IMR-90 (cell line): ENCODE measurements around the gene KYAT1. TPM values are rescaled to one million over a fixed set of nuclear protein-coding genes. Genes with fewer than 3 reads are reported as not detected.
"Not testable (repeated sequence)": the region's sequence is repeated elsewhere in the genome, so short reads cannot be mapped to it uniquely, and the experiment has no call there.

Experiments
- ATAC-seq: fragments of 200-7000 bp; cut with Tn5 transposase; 2 replicates; pipeline ENCODE4 v1.9.1; 2020; ENCODE audit warnings: low read depth, mild to moderate bottlenecking, moderate library complexity
- BruUV-seq: library from RNA; stranded (reverse); fragments of 400-500 nt; replicated peaks from 2 replicates; lab custom pipeline; 2021; lab: Mats Ljungman, UMichigan
- CTCF ChIA-PET: fragments of 300-600 bp; formaldehyde crosslinking; extraction: SDS; loops from one replicate; lab custom pipeline; 2021; ENCODE audit warnings: antibody characterized with exemption; lab: Yijun Ruan, JAX
- POLR2A ChIA-PET: fragments of 300-600 bp; sonication (Branson Sonifier 250); formaldehyde crosslinking; loops from one replicate; lab custom pipeline; 2022; ENCODE audit warnings: antibody characterized with exemption; ENCODE audit not compliant: unreplicated experiment; lab: Charles Lee
- DNase-seq: peaks from one replicate; pipeline ENCODE4 v3.0.0; 2013
- H2AFZ ChIP-seq: replicated peaks from 2 replicates; pipeline ENCODE3; 2013; ENCODE audit warnings: low read length, mild to moderate bottlenecking; ENCODE audit not compliant: poor library complexity
- H2AK5ac ChIP-seq: 2 replicates; pipeline ENCODE4 v1.6.1; 2013; ENCODE audit warnings: low read depth, low read length, inconsistent platforms
- H2AK9ac ChIP-seq: replicated peaks from 2 replicates; pipeline ENCODE3; 2013; ENCODE audit warnings: mild to moderate bottlenecking, low read depth, low read length, moderate library complexity; ENCODE audit not compliant: poor library complexity
- H2BK120ac ChIP-seq: 2 replicates; pipeline ENCODE4 v1.6.1; 2013; ENCODE audit warnings: low read depth, low read length, inconsistent platforms
- H2BK15ac ChIP-seq: 3 replicates; pipeline ENCODE4 v1.6.1; 2013; ENCODE audit warnings: low read depth, low read length, inconsistent platforms
- H2BK20ac ChIP-seq: 2 replicates; pipeline ENCODE4 v1.6.1; 2013; ENCODE audit warnings: low read depth, mild to moderate bottlenecking, inconsistent platforms, low read length, moderate library complexity
- H2BK5ac ChIP-seq: 2 replicates; pipeline ENCODE4 v1.6.1; 2013; ENCODE audit warnings: mild to moderate bottlenecking, low read depth, low read length, inconsistent platforms; ENCODE audit not compliant: poor library complexity, severe bottlenecking
- H3K14ac ChIP-seq: replicated peaks from 2 replicates; pipeline ENCODE4 v1.6.1; 2013; ENCODE audit warnings: low read depth, low read length, inconsistent platforms
- H3K18ac ChIP-seq: 2 replicates; pipeline ENCODE4 v1.6.1; 2013; ENCODE audit warnings: low read depth, low read length, control low read depth
- H3K23ac ChIP-seq: 2 replicates; pipeline ENCODE4 v1.6.1; 2013; ENCODE audit warnings: low read depth, low read length, inconsistent platforms
- H3K27ac ChIP-seq: 2 replicates; pipeline ENCODE4 v1.5.1; 2013; ENCODE audit warnings: mild to moderate bottlenecking, control low read depth, low read length; ENCODE audit not compliant: insufficient read depth
- H3K27me3 ChIP-seq: 2 replicates; pipeline ENCODE4 v1.6.1; 2013; ENCODE audit warnings: low read length; ENCODE audit not compliant: control insufficient read depth, insufficient read depth
- H3K36me3 ChIP-seq: 2 replicates; pipeline ENCODE4 v1.6.1; 2013; ENCODE audit warnings: low read length, mixed read lengths; ENCODE audit not compliant: control insufficient read depth, insufficient read depth
- H3K4ac ChIP-seq: 2 replicates; pipeline ENCODE4 v1.6.1; 2013; ENCODE audit warnings: low read depth, low read length, inconsistent platforms
- H3K4me1 ChIP-seq: 2 replicates; pipeline ENCODE4 v1.6.1; 2013; ENCODE audit warnings: low read length, mixed read lengths; ENCODE audit not compliant: control insufficient read depth, insufficient read depth
- H3K4me2 ChIP-seq: 2 replicates; pipeline ENCODE4 v1.6.1; 2013; ENCODE audit warnings: low read depth, mild to moderate bottlenecking, control low read depth, low read length, moderate library complexity
- H3K4me3 ChIP-seq: 2 replicates; pipeline ENCODE4 v1.5.1; 2013; ENCODE audit warnings: low read depth, mild to moderate bottlenecking, control low read depth, low read length, moderate library complexity; ENCODE audit not compliant: insufficient read depth
- H3K56ac ChIP-seq: 2 replicates; pipeline ENCODE4 v1.6.1; 2013; ENCODE audit warnings: low read length, inconsistent platforms; ENCODE audit not compliant: insufficient read depth; ENCODE audit errors: extremely low read depth
- H3K79me1 ChIP-seq, 2 experiments: 2 replicates each; pipeline ENCODE4 v1.6.1; 2013; ENCODE audit warnings: low read length in 2 of 2, inconsistent platforms in 1 of 2, low read depth in 1 of 2
- H3K9ac ChIP-seq: 2 replicates; pipeline ENCODE4 v1.6.1; 2013; ENCODE audit warnings: low read depth, low read length, control low read depth
- H3K9me1 ChIP-seq: 2 replicates; pipeline ENCODE4 v1.6.1; 2013; ENCODE audit warnings: low read length, inconsistent platforms; ENCODE audit not compliant: insufficient read depth
- H3K9me3 ChIP-seq: 2 replicates; pipeline ENCODE4 v1.6.1; 2013; ENCODE audit warnings: low read length; ENCODE audit not compliant: control insufficient read depth, insufficient read depth
- H4K20me1 ChIP-seq: 2 replicates; pipeline ENCODE4 v1.6.1; 2013; ENCODE audit warnings: low read length, inconsistent platforms; ENCODE audit not compliant: insufficient read depth
- H4K5ac ChIP-seq: 2 replicates; pipeline ENCODE4 v1.6.1; 2013; ENCODE audit warnings: mild to moderate bottlenecking, low read depth, low read length, control low read depth
- H4K8ac ChIP-seq, 2 experiments: 2 replicates each; pipeline ENCODE4 v1.6.1; 2013; ENCODE audit warnings: low read depth in 2 of 2, low read length in 2 of 2, control low read depth in 1 of 2, inconsistent platforms in 1 of 2
- H4K91ac ChIP-seq: 2 replicates; pipeline ENCODE4 v1.6.1; 2013; ENCODE audit warnings: low read depth, low read length, inconsistent platforms; ENCODE audit not compliant: insufficient read depth
- WGBS, 2 experiments: methylation state at CpG; one replicate each; pipeline versions ENCODE4 v1.1.5 to v1.1.7; 2013; ENCODE audit warnings: missing lambda C conversion rate in 2 of 2; ENCODE audit not compliant: insufficient read length in 1 of 2; ENCODE audit errors: extremely low coverage in 2 of 2; 5-methylcytosine and 5-hydroxymethylcytosine counted together
- dilution Hi-C: fragments of 300-500 bp; cut with HindIII; formaldehyde crosslinking; loops from one replicate; pipeline ENCODE4 v1.14.3; 2018; ENCODE audit warnings: low sequenced_read_pairs; ENCODE audit not compliant: unreplicated experiment
- in situ Hi-C: fragments of 300-500 bp; cut with MboI; formaldehyde crosslinking; loops from 3 replicates; pipeline ENCODE4 v1.14.3; 2019; ENCODE audit warnings: low sequenced_read_pairs, inconsistent platforms, mixed read lengths
- intact Hi-C: fragments of 100-400 bp; cut with micrococcal nuclease; formaldehyde crosslinking; loops from 2 replicates; pipeline ENCODE4 v1.10.0; 2022
- polyA plus RNA-seq, 3 experiments: library from polyadenylated mRNA; depleted of rRNA; stranded (reverse); fragments of >200 nt; gene quantifications; 2 replicates each; pipeline ENCODE4 v1.2.3, GENCODE V29; 2012; ENCODE audit warnings: low replicate concordance in 1 of 3
- total RNA-seq: library from RNA; depleted of rRNA; stranded (reverse); fragments of >200 nt; gene quantifications from 2 replicates; pipeline ENCODE4 v1.2.3, GENCODE V29; 2012

Gene KYAT1
- total and polyA plus RNA-seq, 2 of the 4 experiments (the other 2 are of a cell fraction) = 6.8 to 9.5 TPM

- ATAC-seq, H2BK120ac ChIP-seq, H3K27ac ChIP-seq, H4K5ac ChIP-seq, H2AK5ac ChIP-seq, H3K9me3 ChIP-seq, H2BK20ac ChIP-seq, H3K14ac ChIP-seq, in situ Hi-C loops, H3K56ac ChIP-seq, H3K18ac ChIP-seq, H3K4ac ChIP-seq, H2AK9ac ChIP-seq, BruUV-seq, H3K4me3 ChIP-seq, DNase-seq, H3K23ac ChIP-seq, H3K4me2 ChIP-seq, dilution Hi-C loops, H3K4me1 ChIP-seq, H4K91ac ChIP-seq, H3K9me1 ChIP-seq, intact Hi-C loops, H2BK5ac ChIP-seq, H4K8ac ChIP-seq, POLR2A ChIA-PET, H3K9ac ChIP-seq, H2AFZ ChIP-seq, H4K20me1 ChIP-seq, H3K27me3 ChIP-seq, H2BK15ac ChIP-seq: not testable (repeated sequence)
- Histone ChIP-seq H3K36me3 (peaks cover 65% of the 10 kb centered on the region), H3K79me1 (peaks cover 5 to 19% of the 10 kb centered on the region in 2 experiments)
- WGBS, 2 experiments = no CpG with 5 or more reads among the region's 2 CpGs
- CTCF ChIA-PET = interaction anchor here (0.6 to 0.7 kb wide), 2 partner anchors 59 to 82 kb away, joined by 4 to 6 read pairs; no protein-coding TSS in a partner anchor
Measured at GRCh38 chr9:128794961-128795360, 86.8 kb downstream of the KYAT1 start.
